Transverse colon (tissue), 4 donors: ENCODE results near the gene GABPA.

ENCODE experiments used
- POLR2A ChIP-seq: fragments of 450-650 bp; IDR thresholded peaks from one replicate; pipeline ENCODE4 v1.6.1; 2016; ENCODE audit warnings: antibody characterized with exemption, mild to moderate bottlenecking, moderate library complexity
- POLR2AphosphoS5 ChIP-seq, 3 donors: sonication (generic); formaldehyde crosslinking; IDR thresholded peaks; one replicate each; pipeline ENCODE4 v1.6.1; 2016; ENCODE audit warnings: antibody characterized with exemption in 3 of 3
- TF ChIP-seq, protein P1 (sequence below), 5 experiments: fragments of 200-600 bp in 3 of 5; fragments of 450-650 bp in 2 of 5; sonication (generic) in 3 of 5; IDR thresholded peaks; 1 replicate in 2 of 5; 2 replicates in 3 of 5; pipeline ENCODE4 v1.5.1; 2016 to 2017; ENCODE audit warnings: antibody characterized with exemption in 5 of 5, inconsistent platforms in 3 of 5, mild to moderate bottlenecking in 2 of 5, moderate library complexity in 1 of 5

GRCh38 chr21:25767921-25768320 lies 33.1 kb downstream of the GABPA start:
- TF ChIP-seq, protein P1, sequence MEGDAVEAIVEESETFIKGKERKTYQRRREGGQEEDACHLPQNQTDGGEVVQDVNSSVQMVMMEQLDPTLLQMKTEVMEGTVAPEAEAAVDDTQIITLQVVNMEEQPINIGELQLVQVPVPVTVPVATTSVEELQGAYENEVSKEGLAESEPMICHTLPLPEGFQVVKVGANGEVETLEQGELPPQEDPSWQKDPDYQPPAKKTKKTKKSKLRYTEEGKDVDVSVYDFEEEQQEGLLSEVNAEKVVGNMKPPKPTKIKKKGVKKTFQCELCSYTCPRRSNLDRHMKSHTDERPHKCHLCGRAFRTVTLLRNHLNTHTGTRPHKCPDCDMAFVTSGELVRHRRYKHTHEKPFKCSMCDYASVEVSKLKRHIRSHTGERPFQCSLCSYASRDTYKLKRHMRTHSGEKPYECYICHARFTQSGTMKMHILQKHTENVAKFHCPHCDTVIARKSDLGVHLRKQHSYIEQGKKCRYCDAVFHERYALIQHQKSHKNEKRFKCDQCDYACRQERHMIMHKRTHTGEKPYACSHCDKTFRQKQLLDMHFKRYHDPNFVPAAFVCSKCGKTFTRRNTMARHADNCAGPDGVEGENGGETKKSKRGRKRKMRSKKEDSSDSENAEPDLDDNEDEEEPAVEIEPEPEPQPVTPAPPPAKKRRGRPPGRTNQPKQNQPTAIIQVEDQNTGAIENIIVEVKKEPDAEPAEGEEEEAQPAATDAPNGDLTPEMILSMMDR (IDR thresholded peaks at IDR 0.05), result no peak
- TF ChIP-seq POLR2AphosphoS5 (IDR thresholded peaks at IDR 0.05) (no peak), POLR2A (no peak)
